ENCODE data around the gene TUBGCP4. TPM values are rescaled to one million over a fixed set of nuclear protein-coding genes. Genes with fewer than 3 reads are reported as not detected.

TUBGCP4 gene, protein sequence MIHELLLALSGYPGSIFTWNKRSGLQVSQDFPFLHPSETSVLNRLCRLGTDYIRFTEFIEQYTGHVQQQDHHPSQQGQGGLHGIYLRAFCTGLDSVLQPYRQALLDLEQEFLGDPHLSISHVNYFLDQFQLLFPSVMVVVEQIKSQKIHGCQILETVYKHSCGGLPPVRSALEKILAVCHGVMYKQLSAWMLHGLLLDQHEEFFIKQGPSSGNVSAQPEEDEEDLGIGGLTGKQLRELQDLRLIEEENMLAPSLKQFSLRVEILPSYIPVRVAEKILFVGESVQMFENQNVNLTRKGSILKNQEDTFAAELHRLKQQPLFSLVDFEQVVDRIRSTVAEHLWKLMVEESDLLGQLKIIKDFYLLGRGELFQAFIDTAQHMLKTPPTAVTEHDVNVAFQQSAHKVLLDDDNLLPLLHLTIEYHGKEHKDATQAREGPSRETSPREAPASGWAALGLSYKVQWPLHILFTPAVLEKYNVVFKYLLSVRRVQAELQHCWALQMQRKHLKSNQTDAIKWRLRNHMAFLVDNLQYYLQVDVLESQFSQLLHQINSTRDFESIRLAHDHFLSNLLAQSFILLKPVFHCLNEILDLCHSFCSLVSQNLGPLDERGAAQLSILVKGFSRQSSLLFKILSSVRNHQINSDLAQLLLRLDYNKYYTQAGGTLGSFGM
- 10.9 and 14.7 TPM in 2 replicates for total RNA-seq

DNA sequence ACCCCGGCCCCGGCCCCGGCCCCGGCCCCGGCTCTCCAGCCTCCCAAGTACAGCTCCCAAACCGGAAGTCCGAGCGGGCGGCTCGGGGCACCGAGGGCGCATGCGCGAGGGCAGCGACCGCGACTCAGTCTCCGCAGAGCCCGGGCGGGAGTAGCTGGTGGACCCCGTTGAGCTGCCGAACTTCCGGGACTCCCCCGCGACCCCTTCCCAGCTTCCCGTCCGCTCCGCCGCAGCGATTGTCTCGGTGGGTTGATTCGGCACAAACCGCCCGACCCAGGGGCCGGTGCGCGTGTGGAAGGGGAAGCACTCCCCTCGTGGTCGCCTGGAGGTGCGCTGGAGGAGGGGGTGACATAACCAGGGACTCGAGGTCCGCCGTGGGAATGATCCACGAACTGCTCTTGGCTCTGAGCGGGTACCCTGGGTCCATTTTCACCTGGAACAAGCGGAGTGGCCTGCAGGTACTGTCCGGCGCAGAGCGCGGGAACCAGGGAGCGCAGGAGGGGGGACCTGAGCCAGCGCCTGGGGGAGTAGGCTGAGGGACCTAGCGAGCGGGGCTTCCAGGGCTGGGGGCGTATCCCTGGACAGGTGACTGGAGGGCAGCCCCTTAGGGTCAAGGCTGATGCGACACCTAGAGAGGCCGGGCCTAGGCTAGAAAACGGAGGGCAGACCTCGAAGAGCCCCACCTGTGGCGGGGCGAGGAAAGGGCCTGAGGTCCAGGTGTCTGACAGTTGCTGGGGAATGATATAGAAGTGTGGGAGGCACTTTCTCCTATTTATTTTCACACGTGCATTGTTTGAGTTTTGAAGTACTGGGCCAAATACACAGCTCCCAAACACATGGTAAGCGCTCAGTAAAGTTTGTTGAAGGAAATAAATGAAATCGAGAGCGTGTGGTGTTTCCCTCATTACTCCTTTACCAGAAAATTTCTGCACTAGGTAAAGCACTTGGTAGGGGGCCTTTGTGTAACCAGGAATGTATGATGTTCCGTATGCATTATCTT lies at the start of gene TUBGCP4, which contains the start of gene ZSCAN29:
Gene TUBGCP4, plus strand, starts transcription at position 127 of the 1,000 bp plus-strand sequence. Its CDS starts 254 bp downstream, at position 381.
Gene ZSCAN29, minus strand, starts transcription at position 69 of the 1,000 bp plus-strand sequence. CDS start 1,130 bp downstream, outside the sequence.

DNA sequence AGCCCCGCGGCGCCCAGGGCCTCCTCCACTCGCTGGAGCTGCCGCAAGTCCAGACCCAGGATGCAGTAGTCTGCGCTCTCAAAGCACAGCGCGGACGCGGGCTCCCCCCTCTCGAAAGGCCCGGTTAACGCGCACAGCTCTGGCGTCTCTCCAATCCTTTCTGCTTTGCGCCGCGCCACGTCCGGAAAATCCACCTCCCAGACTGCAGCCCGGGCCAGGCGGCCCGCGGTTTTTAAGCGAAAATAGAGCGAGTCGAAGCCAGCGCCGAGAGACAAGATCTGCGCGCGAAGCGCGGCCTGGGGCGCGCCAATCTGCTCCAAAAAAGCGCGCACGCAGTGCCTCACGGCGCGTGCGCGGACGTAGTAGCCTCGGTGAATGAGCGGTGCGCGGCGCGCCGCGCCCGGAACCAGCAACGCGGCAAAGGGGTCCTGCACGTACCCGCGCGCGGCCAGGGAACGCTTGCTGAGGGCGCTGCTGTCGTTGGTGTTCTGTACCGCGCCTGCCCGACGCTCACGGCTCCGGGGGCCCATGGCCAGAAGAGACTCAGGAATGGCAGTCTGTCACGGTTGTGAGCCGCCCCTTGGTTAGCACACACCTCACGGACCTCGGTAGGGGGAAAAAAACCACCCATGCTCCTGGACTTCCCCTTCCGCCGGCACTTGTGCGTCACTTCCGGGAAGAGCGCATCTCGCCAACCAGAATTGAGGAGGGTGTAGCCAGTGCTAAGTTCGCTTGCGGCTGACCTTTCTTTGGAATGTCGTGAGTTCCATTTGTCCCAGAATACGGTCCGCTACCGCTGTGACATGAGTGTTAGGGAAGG lies 40.7 kb upstream of the TUBGCP4 start, which contains the start of gene LCMT2:
Gene LCMT2, minus strand, starts transcription at position 614 of the 820 bp plus-strand sequence. Its CDS starts 84 bp downstream, at position 530.

Other genes starting within 250 kb of the TUBGCP4 start
- gene TMEM62, start 237.5 kb upstream of the TUBGCP4 start, total RNA-seq: 13.1 and 20.9 TPM in 2 replicates
- 77.4 and 124 TPM in 2 replicates for gene CCNDBP1, start 185.7 kb upstream of the TUBGCP4 start, total RNA-seq
- gene EPB42, start 150.1 kb upstream of the TUBGCP4 start, total RNA-seq: not detected in 2 replicates
- not detected in 2 replicates for gene TGM5, start 104.2 kb upstream of the TUBGCP4 start, total RNA-seq
- not detected in 2 replicates for gene TGM7, start 68.8 kb upstream of the TUBGCP4 start, total RNA-seq
- gene LCMT2, start 40.5 kb upstream of the TUBGCP4 start, total RNA-seq: 7.4 and 8.7 TPM in 2 replicates
- 26.2 and 36.4 TPM in 2 replicates for gene ZSCAN29, start 58 bp upstream of the TUBGCP4 start, total RNA-seq
- gene TP53BP1, start 122.1 kb downstream of the TUBGCP4 start, total RNA-seq: 97.1 and 101 TPM in 2 replicates
- gene MAP1A, start 146.5 kb downstream of the TUBGCP4 start, total RNA-seq: 150 and 180 TPM in 2 replicates
- 21.1 and 25.8 TPM in 2 replicates for gene PPIP5K1, start 219.1 kb downstream of the TUBGCP4 start, total RNA-seq
- not detected in 2 replicates for gene CKMT1B, start 222.9 kb downstream of the TUBGCP4 start, total RNA-seq
- gene STRC, start 247.7 kb downstream of the TUBGCP4 start, total RNA-seq: 0.17 TPM in 1 of 2 replicates, not detected in the other